OCI-LY7 (cell line): ENCODE results near the gene SERTAD3. TPM values are rescaled to one million over a fixed set of nuclear protein-coding genes. Genes with fewer than 3 reads are reported as not detected.
"Not testable (repeated sequence)": the region's sequence is repeated elsewhere in the genome, so short reads cannot be mapped to it uniquely, and the experiment has no call there.

Experiments used
- BruUV-seq: library from RNA; stranded (reverse); fragments of 400-500 nt; replicated peaks from 2 replicates; lab custom pipeline; 2021; lab: Mats Ljungman, UMichigan
- CTCF ChIA-PET: fragments of 300-600 bp; sonication (Branson Sonifier 250); formaldehyde crosslinking; loops from one replicate; lab custom pipeline; 2022; ENCODE audit warnings: antibody characterized with exemption; ENCODE audit not compliant: unreplicated experiment; lab: Charles Lee
- POLR2A ChIA-PET: fragments of 300-600 bp; sonication (Branson Sonifier 250); formaldehyde crosslinking; loops from one replicate; lab custom pipeline; 2022; ENCODE audit warnings: antibody characterized with exemption; lab: Charles Lee
- DNase-seq: peaks from one replicate; pipeline ENCODE4 v3.0.0-alpha.2; 2015; ENCODE audit warnings: low spot score
- H2AFZ ChIP-seq: fragments of 200-600 bp; sonication (generic), shearing (Covaris generic); 2 replicates; pipeline ENCODE4 v1.6.1; 2014; ENCODE audit warnings: mild to moderate bottlenecking, antibody characterized with exemption, low read length, moderate library complexity
- H3K27ac ChIP-seq: fragments of 200-600 bp; sonication (generic); 2 replicates; pipeline ENCODE4 v1.5.1; 2014; ENCODE audit warnings: mixed run types, low read depth, mild to moderate bottlenecking, moderate library complexity, low read length, inconsistent platforms; ENCODE audit not compliant: poor library complexity, severe bottlenecking
- H3K36me3 ChIP-seq: fragments of 200-600 bp; sonication (generic); 2 replicates; pipeline ENCODE4 v1.6.1; 2014; ENCODE audit warnings: mild to moderate bottlenecking, antibody characterized with exemption, low read length, moderate library complexity, mixed read lengths; ENCODE audit not compliant: insufficient read depth
- H3K4me1 ChIP-seq: fragments of 200-600 bp; sonication (generic); 2 replicates; pipeline ENCODE4 v1.5.1; 2014; ENCODE audit warnings: mild to moderate bottlenecking, low read length; ENCODE audit not compliant: insufficient read depth, poor library complexity, severe bottlenecking
- H3K4me2 ChIP-seq: fragments of 200-600 bp; sonication (generic); 2 replicates; pipeline ENCODE4 v1.6.1; 2014; ENCODE audit warnings: mild to moderate bottlenecking, low read length
- H3K4me3 ChIP-seq: fragments of 200-600 bp; sonication (generic); 2 replicates; pipeline ENCODE4 v1.5.1; 2014; ENCODE audit warnings: mild to moderate bottlenecking, low read depth, low read length; ENCODE audit not compliant: poor library complexity, severe bottlenecking
- H3K79me2 ChIP-seq: fragments of 200-600 bp; sonication (generic); 2 replicates; pipeline ENCODE4 v1.6.1; 2016; ENCODE audit warnings: low read depth, mild to moderate bottlenecking, low read length, moderate library complexity, mixed read lengths; ENCODE audit not compliant: insufficient read depth
- H3K9me2 ChIP-seq: fragments of 200-600 bp; sonication (generic); 2 replicates; pipeline ENCODE4 v1.6.1; 2016; ENCODE audit warnings: mild to moderate bottlenecking, low read length, mixed read lengths; ENCODE audit not compliant: insufficient read depth
- H3K9me3 ChIP-seq: fragments of 200-600 bp; sonication (generic); 2 replicates; pipeline ENCODE4 v1.6.1; 2014; ENCODE audit warnings: mild to moderate bottlenecking, mixed run types, low read length, mixed read lengths
- H4K20me1 ChIP-seq: fragments of 200-600 bp; sonication (generic); 2 replicates; pipeline ENCODE4 v1.6.1; 2014; ENCODE audit warnings: mild to moderate bottlenecking, antibody characterized with exemption, low read length, moderate library complexity, mixed read lengths; ENCODE audit not compliant: insufficient read depth
- CTCF ChIP-seq: fragments of 200-600 bp; sonication (generic); conservative IDR thresholded peaks from 2 replicates; pipeline ENCODE4 v1.5.1; 2014; ENCODE audit warnings: mild to moderate bottlenecking, antibody characterized with exemption, low read length, moderate library complexity, mixed read lengths
- EZH2phosphoT487 ChIP-seq: fragments of 200-600 bp; sonication (generic); IDR thresholded peaks from 2 replicates; pipeline ENCODE4 v1.6.1; 2018; ENCODE audit warnings: low read depth, borderline replicate concordance, mild to moderate bottlenecking, mixed run types, antibody characterized with exemption, low read length, moderate library complexity, mixed read lengths
- intact Hi-C: fragments of 100-400 bp; cut with micrococcal nuclease; formaldehyde crosslinking; loops from one replicate; pipeline ENCODE4 v1.10.0; 2022; ENCODE audit not compliant: unreplicated experiment
- total RNA-seq, 2 experiments: library from RNA; depleted of rRNA in 1 of 2; stranded (reverse); fragments of >200 nt in 1 of 2; shearing (Covaris generic) in 1 of 2; gene quantifications; 2 replicates each; pipeline ENCODE4 v1.2.3, GENCODE V29; 2014 to 2022

SERTAD3 gene
- total RNA-seq, 2 experiments from 2014 or later, result 12.2 to 18.6 TPM

- Histone ChIP-seq H4K20me1 (no peaks in the 10 kb centered on the region), H3K4me1 (peaks cover 30% of the 10 kb centered on the region), H2AFZ (no peak overlapping the region), H3K4me2 (no peak overlapping the region), H3K9me2 (no peaks in the 10 kb centered on the region), H3K9me3 (no peaks in the 10 kb centered on the region), H3K36me3 (no peaks in the 10 kb centered on the region), H3K4me3 (no peak overlapping the region), H3K27ac (no peak overlapping the region), H3K79me2 (no peaks in the 10 kb centered on the region)
- TF ChIP-seq EZH2phosphoT487 (no peak), CTCF (no peak)
- CTCF ChIA-PET, result no interaction called here
- POLR2A ChIA-PET, result interaction anchor here (0.6 kb wide), 1 partner anchor 18 kb away, joined by 6 read pairs; no protein-coding TSS in a partner anchor
- BruUV-seq, result no TSS peak
- intact Hi-C loops, result no loop called here
- no peak for DNase-seq
Measured at GRCh38 chr19:40457953-40458596, 13.9 kb upstream of the SERTAD3 start.

GRCh38 chr19:40457048-40457447 lies 12.9 kb upstream of the SERTAD3 start:
- ChIA-PET POLR2A (no interaction called here), CTCF (no interaction called here)
- TF ChIP-seq EZH2phosphoT487 (no peak), CTCF (no peak)
- no peak overlapping the region for H3K27ac ChIP-seq
- no peak overlapping the region for H3K4me3 ChIP-seq
- H3K4me1 ChIP-seq, result peaks cover 22% of the 10 kb centered on the region
- no peaks in the 10 kb centered on the region for H3K9me2 ChIP-seq
- DNase-seq, result no peak
- H3K4me2 ChIP-seq, result no peak overlapping the region
- H4K20me1 ChIP-seq, result no peaks in the 10 kb centered on the region
- no peaks in the 10 kb centered on the region for H3K9me3 ChIP-seq
- H3K36me3 ChIP-seq, result no peaks in the 10 kb centered on the region
- H2AFZ ChIP-seq, result no peak overlapping the region
- intact Hi-C loops, result no loop called here
- H3K79me2 ChIP-seq, result no peaks in the 10 kb centered on the region
- no TSS peak for BruUV-seq

GRCh38 chr19:40453943-40454342 lies 9.8 kb upstream of the SERTAD3 start:
- H3K4me1 ChIP-seq, H3K79me2 ChIP-seq, H3K36me3 ChIP-seq, H3K27ac ChIP-seq, intact Hi-C loops, DNase-seq, H4K20me1 ChIP-seq, H3K4me2 ChIP-seq, BruUV-seq, H3K4me3 ChIP-seq, CTCF ChIA-PET, H3K9me2 ChIP-seq, H2AFZ ChIP-seq, H3K9me3 ChIP-seq: not testable (repeated sequence)
- POLR2A ChIA-PET, result interaction anchor here (1.1 kb wide), 1 partner anchor 43 kb away, joined by 4 read pairs; no protein-coding TSS in a partner anchor
